Neural crest cell (in vitro differentiated cells): ENCODE data around the gene CSNK1G1. TPM values are rescaled to one million over a fixed set of nuclear protein-coding genes. Genes with fewer than 3 reads are reported as not detected.
A peak's percentile ranks its signal among the peaks of the same experiment; 100 is the strongest.
"Not testable (repeated sequence)": the region's sequence is repeated elsewhere in the genome, so short reads cannot be mapped to it uniquely, and the experiment has no call there.

Experiments
- DNase-seq: peaks from one replicate; pipeline ENCODE4 v3.0.0; 2021; ENCODE audit warnings: low read depth, mixed read lengths, low spot score
- H3K27ac Mint-ChIP-seq: one replicate; pipeline ENCODE4 v1.8.0; 2021; ENCODE audit warnings: mild to moderate bottlenecking, mixed read lengths; ENCODE audit not compliant: unreplicated experiment
- H3K27me3 Mint-ChIP-seq: 2 replicates; pipeline ENCODE4 v1.8.0; 2021; ENCODE audit warnings: low read depth, mild to moderate bottlenecking, mixed read lengths
- H3K36me3 Mint-ChIP-seq: 2 replicates; pipeline ENCODE4 v1.8.0; 2021; ENCODE audit warnings: low read depth, mild to moderate bottlenecking, mixed read lengths
- H3K4me1 Mint-ChIP-seq: 2 replicates; pipeline ENCODE4 v1.8.0; 2021; ENCODE audit warnings: mixed read lengths
- H3K4me3 Mint-ChIP-seq: one replicate; pipeline ENCODE4 v1.8.0; 2021; ENCODE audit warnings: mild to moderate bottlenecking, mixed read lengths
- H3K9me3 Mint-ChIP-seq: 2 replicates; pipeline ENCODE4 v1.8.0; 2021; ENCODE audit warnings: mixed read lengths
- CTCF ChIP-seq: fragments of 200-600 bp; sonication (generic); conservative IDR thresholded peaks from 2 replicates; pipeline ENCODE4 v1.5.0; 2021; ENCODE audit warnings: antibody characterized with exemption, mild to moderate bottlenecking
- long read RNA-seq: library from polyadenylated mRNA; unstranded; transcript quantifications from one replicate; pipeline ENCODE4 v2.0.0, GENCODE V29; 2020
- total RNA-seq: library from RNA; stranded (reverse); gene quantifications from 2 replicates; pipeline ENCODE4 v1.2.1, GENCODE V29; 2021

CSNK1G1 gene
- total RNA-seq = 15.5 and 16.3 TPM in 2 replicates
- long read RNA-seq, full-length matches to known transcripts = 24 of 44 reads
- long read RNA-seq, partial matches to known transcripts = 4 of 44 reads
- long read RNA-seq, other reads (novel, unspliced or antisense) = 16 of 44 reads

GRCh38 chr15:64355944-64356709 lies at the start of gene CSNK1G1:
Gene CSNK1G1 (minus strand): TSS chr15:64356173. CDS start chr15:64300499, 55,674 bp downstream.
- H3K4me3 Mint-ChIP-seq = peak within 1 kb of the TSS; percentile 90
- peak within 1 kb of the TSS; percentile 98 for H3K27ac Mint-ChIP-seq
- H3K36me3 Mint-ChIP-seq = no peaks in the 10 kb centered on the region
- no peaks in the 10 kb centered on the region for H3K27me3 Mint-ChIP-seq
- H3K9me3 Mint-ChIP-seq = no peaks in the 10 kb centered on the region
- H3K4me1 Mint-ChIP-seq = peaks cover 18% of the 10 kb centered on the region
- TF ChIP-seq CTCF = peak; percentile 57
- DNase-seq = peak; percentile 86

- Mint-ChIP-seq H3K4me1 (no peaks in the 10 kb centered on the region), H3K36me3 (peaks cover 5% of the 10 kb centered on the region), H3K9me3 (no peaks in the 10 kb centered on the region), H3K27me3 (no peaks in the 10 kb centered on the region), H3K27ac (no peak overlapping the region), H3K4me3 (no peak overlapping the region)
- TF ChIP-seq CTCF = no peak
- DNase-seq = no peak
Observed at GRCh38 chr15:64400583-64400982, 44.6 kb upstream of the CSNK1G1 start.

- DNase-seq = no peak
- TF ChIP-seq CTCF = no peak
- no peaks in the 10 kb centered on the region for H3K4me1 Mint-ChIP-seq
- no peak overlapping the region for H3K4me3 Mint-ChIP-seq
- H3K9me3 Mint-ChIP-seq = no peaks in the 10 kb centered on the region
- H3K27ac Mint-ChIP-seq = no peak overlapping the region
- peaks cover 5% of the 10 kb centered on the region for H3K36me3 Mint-ChIP-seq
- no peaks in the 10 kb centered on the region for H3K27me3 Mint-ChIP-seq
Observed at GRCh38 chr15:64398575-64398974, 42.6 kb upstream of the CSNK1G1 start.

- no peak overlapping the region for H3K27ac Mint-ChIP-seq
- DNase-seq = no peak
- no peaks in the 10 kb centered on the region for H3K9me3 Mint-ChIP-seq
- no peak overlapping the region for H3K4me3 Mint-ChIP-seq
- peaks cover 5% of the 10 kb centered on the region for H3K36me3 Mint-ChIP-seq
- no peaks in the 10 kb centered on the region for H3K27me3 Mint-ChIP-seq
- H3K4me1 Mint-ChIP-seq = no peaks in the 10 kb centered on the region
- no peak for TF ChIP-seq CTCF
Observed at GRCh38 chr15:64396789-64397188, 40.8 kb upstream of the CSNK1G1 start.

- not testable (repeated sequence) for H3K27me3 Mint-ChIP-seq, H3K4me3 Mint-ChIP-seq, H3K27ac Mint-ChIP-seq, DNase-seq, H3K36me3 Mint-ChIP-seq, H3K9me3 Mint-ChIP-seq
- H3K4me1 Mint-ChIP-seq = peaks cover 15% of the 10 kb centered on the region
Observed at GRCh38 chr15:64392471-64392870, 36.5 kb upstream of the CSNK1G1 start.

GRCh38 chr15:64389036-64389435 lies 33.1 kb upstream of the CSNK1G1 start:
- H3K4me1 Mint-ChIP-seq = peaks cover 17% of the 10 kb centered on the region
- no peak for TF ChIP-seq CTCF
- H3K27me3 Mint-ChIP-seq = no peaks in the 10 kb centered on the region
- peak overlapping the region; percentile 69 for H3K4me3 Mint-ChIP-seq
- no peaks in the 10 kb centered on the region for H3K9me3 Mint-ChIP-seq
- no peak overlapping the region for H3K27ac Mint-ChIP-seq
- H3K36me3 Mint-ChIP-seq = peaks cover 2% of the 10 kb centered on the region
- no peak for DNase-seq
